Stimulated activated naive CD8-positive, alpha-beta T cell treated with anti-CD3 and anti-CD28 coated beads, Interleukin-15, amount 100 ng/mL, for 72 hours (primary cell): ENCODE data around the gene EIF4H.
"Not testable (repeated sequence)": the region's sequence is repeated elsewhere in the genome, so short reads cannot be mapped to it uniquely, and the experiment has no call there.

Experiments used
- ATAC-seq: fragments of 150-1000 bp; cut with Tn5 transposase; 2 replicates; pipeline ENCODE4 v1.10.0; 2021; ENCODE audit warnings: mild to moderate bottlenecking, moderate library complexity
- DNase-seq, 2 donors: peaks; one replicate each; pipeline ENCODE4 v3.0.0; 2021 to 2022
- H3K27ac Mint-ChIP-seq, 2 donors: one replicate each; pipeline ENCODE4 v1.8.0; 2022; ENCODE audit warnings: mild to moderate bottlenecking in 2 of 2, mixed read lengths in 2 of 2, moderate library complexity in 2 of 2
- H3K27me3 Mint-ChIP-seq: one replicate; pipeline ENCODE4 v1.8.0; 2022; ENCODE audit warnings: mixed read lengths
- H3K4me1 Mint-ChIP-seq: one replicate; pipeline ENCODE4 v1.8.0; 2022; ENCODE audit warnings: mild to moderate bottlenecking, mixed read lengths
- H3K4me3 Mint-ChIP-seq, 2 donors: one replicate each; pipeline ENCODE4 v1.8.0; 2022; ENCODE audit warnings: mild to moderate bottlenecking in 2 of 2, mixed read lengths in 2 of 2, moderate library complexity in 1 of 2
- H3K9me3 Mint-ChIP-seq, 2 donors: one replicate each; pipeline ENCODE4 v1.8.0; 2022; ENCODE audit warnings: mixed read lengths in 2 of 2

Gene EIF4H

DNA sequence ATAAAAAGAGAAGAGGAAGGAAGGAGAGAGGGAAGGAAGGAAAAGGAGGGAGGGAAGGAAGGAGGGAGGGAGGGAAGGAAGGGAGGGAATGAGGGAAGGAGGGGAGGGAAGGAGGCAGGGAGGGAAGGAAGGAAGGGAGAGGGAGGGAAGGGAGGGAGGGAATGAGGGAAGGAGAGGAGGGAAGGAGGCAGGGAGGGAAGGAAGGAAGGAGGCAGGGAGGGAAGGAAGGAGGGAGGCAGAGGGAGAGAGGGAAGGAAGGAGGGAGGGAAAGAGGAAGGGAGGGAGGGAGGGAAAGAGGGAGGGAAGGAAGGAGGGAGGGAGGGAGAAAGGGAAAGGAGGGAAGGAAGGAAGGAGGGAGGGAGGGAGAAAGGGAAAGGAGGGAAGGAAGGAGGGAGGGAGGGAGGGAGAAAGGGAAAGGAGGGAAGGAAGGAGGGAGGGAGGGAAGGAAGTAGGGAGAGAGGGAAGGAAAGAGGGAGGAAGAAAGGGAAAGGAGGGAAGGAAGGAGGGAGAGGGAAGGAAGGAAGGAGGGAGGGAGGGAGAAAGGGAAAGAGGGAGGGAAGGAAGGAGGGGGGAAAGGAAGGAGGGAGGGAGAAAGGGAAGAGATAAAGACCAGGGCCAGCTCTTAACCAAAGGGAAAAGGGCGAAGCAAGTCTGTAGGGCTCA, 29.9 kb downstream of the EIF4H start:
- no peak for DNase-seq
- Mint-ChIP-seq H3K4me1 (peaks cover 28% of the 10 kb centered on the region), H3K9me3 (no peaks in the 10 kb centered on the region), H3K27ac (peak overlapping the region in 1 of 2 donors; percentile 86), H3K4me3 (no peak overlapping the region), H3K27me3 (peaks cover 26% of the 10 kb centered on the region)
- no peak for ATAC-seq

DNA sequence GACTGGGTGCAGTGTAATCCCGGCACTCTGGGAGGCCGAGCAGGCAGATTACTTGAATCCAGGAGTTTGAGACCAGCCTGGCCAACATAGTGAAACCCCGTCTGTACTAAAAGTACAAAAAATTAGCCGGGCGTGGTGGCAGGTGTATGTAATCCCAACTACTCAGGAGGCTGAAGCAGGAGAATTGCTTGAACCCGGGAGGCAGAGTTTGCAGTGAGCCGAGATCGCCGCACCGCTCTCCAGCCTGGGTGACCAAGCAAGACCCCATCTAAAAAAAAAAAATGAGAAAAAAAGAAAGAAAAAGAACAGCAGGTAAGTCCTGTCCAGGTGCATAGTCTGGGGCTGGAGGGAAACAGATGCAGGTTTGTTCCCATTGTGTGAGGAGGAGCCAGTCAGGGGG, 31.9 kb downstream of the EIF4H start:
- H3K4me1 Mint-ChIP-seq, result peaks cover 40% of the 10 kb centered on the region
- H3K4me3 Mint-ChIP-seq, result not testable (repeated sequence)

DNA sequence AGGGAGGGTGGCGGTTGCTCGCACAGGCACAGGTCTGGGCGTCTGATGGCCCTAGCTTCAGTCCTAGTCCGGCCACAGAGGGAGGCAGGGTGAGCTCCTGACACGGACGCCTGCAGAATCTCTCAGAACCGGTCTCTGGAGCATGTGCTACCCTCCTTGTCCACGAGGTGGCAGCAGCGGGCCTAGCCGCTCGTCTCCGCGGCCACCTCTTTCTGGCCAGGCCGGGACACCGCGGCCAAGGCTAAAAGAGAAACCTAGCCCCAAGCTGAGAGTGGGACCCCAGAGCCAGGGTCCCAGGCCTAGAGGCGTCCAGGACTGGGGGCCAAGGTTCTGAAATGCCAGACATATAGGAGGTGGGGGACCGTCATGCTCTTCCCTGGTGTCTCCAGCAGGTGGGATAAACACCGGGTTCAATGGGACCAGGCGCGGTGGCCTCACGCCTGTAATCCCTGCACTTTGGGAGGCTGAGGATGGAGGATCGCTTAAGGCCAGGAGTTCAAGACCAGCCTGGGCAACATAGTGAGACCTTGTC, 32.5 kb downstream of the EIF4H start:
- Mint-ChIP-seq H3K9me3 (no peaks in the 10 kb centered on the region), H3K27ac (no peak overlapping the region), H3K4me3 (peak overlapping the region; percentile 19 to 44), H3K4me1 (peaks cover 40% of the 10 kb centered on the region), H3K27me3 (peaks cover 26% of the 10 kb centered on the region)
- peak; percentile 68 for ATAC-seq
- peak; percentile 77 to 82 for DNase-seq

More for the DNA sequence above, 31.9 kb downstream of the EIF4H start:
- peaks cover 26% of the 10 kb centered on the region for H3K27me3 Mint-ChIP-seq
- H3K27ac Mint-ChIP-seq, ATAC-seq, DNase-seq, H3K9me3 Mint-ChIP-seq: not testable (repeated sequence)

DNA sequence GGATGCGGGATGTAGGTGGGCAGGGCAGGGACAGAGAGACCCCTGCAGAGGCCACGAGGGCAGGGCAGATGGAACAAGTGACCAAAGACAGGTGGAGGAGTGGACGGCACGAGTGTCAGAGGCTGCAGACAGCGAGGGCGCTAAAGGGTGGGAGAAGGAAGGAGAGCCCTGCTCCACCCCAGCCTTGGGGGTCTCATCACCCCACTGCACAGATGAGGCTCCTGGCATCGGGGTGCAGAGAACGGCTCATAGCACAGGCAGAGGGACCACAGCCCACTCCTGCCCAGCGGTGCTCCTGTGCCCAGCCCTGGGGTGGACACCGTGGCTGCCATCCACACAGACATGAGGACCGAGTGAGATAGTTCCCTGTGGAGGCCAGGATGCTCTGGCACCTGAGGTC, 33.4 kb downstream of the EIF4H start:
- Mint-ChIP-seq H3K4me1 (peaks cover 38% of the 10 kb centered on the region), H3K9me3 (no peaks in the 10 kb centered on the region), H3K27ac (no peak overlapping the region), H3K4me3 (no peak overlapping the region), H3K27me3 (peaks cover 26% of the 10 kb centered on the region)
- DNase-seq, result no peak
- no peak for ATAC-seq

DNA sequence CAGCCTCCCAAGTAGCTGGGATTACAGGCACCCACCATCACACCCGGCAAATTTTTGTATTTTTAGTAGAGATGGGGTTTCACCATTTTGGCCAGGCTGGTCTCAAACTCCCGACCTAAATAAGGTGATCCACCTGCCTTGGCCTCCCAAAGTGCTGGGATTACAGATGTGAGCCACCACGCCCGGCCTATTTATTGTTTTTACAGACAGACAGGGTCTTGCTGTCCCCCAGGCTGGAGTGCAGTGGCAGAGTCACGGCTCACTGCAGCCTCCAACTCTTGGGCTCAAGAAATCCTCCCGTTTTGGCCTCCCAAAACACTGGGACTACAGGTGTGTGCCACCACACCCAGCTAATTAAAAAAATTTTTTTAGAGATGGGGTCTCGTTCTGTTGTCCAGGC, 34.1 kb downstream of the EIF4H start:
- not testable (repeated sequence) for H3K27ac Mint-ChIP-seq, H3K4me3 Mint-ChIP-seq, ATAC-seq, H3K9me3 Mint-ChIP-seq, DNase-seq
- Mint-ChIP-seq H3K4me1 (peaks cover 31% of the 10 kb centered on the region), H3K27me3 (peaks cover 26% of the 10 kb centered on the region)

DNA sequence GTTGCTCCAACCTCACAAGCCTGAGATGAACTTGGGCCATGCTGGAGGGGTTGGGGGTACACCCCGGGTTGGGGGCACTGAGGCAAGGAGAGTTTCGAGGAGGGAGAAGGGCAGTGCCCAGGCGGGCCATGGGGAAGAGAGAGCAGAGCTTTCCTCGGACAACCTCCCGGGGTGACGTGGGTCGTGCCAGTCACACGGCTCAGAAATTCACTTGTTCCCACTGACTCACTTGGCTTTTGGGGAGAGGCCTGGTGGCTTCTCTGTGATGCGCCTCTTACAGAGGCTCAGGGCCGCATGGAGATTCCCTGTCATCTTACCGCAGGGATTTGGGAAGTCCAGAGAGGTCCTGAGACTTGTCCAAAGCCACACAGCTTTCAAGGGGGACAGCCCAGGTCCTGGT, 38.5 kb downstream of the EIF4H start:
- no peak overlapping the region for H3K27ac Mint-ChIP-seq
- peaks cover 9% of the 10 kb centered on the region for H3K27me3 Mint-ChIP-seq
- DNase-seq (no peak), ATAC-seq (no peak)
- peaks cover 34% of the 10 kb centered on the region for H3K4me1 Mint-ChIP-seq
- no peak overlapping the region for H3K4me3 Mint-ChIP-seq
- H3K9me3 Mint-ChIP-seq, result no peaks in the 10 kb centered on the region

DNA sequence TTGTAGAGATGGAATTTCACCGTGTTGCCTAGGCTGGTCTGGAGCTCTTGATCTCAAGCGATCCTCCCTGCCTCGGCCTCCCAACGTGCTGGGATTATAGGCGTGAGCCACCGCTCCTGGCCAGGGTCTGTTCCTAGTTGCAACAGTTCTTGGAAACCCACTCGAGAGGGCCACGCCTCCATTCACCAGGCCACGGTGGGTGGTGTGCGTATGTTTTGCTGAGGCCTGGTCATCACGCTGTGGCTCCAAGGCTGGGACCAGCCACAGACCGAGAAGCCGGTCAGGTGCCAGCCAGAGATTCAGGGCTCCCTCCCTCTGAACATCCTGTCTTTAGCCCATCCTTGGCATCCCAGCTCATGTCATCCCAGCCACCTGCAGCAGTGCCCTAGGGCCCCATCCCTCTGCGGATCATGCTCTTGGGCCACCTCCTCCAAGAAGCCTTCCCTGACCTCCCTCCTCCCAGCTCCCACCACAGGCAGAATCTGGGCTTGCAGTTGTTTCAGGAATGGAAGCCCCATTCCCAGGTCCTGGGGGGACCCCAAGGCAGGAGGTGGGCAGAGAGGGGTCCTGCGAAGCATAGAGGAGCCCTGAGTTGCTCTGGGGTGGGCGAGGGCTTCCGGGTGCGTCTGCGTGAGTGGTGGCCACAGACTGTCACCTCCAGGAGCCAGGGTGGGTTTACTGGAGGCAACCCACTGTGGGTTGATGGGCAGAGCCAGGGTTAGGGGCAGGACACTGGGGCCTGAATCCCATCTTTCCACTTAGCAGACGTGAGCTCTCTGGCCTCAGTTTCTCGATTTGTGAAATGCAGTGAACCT, 40.9 kb downstream of the EIF4H start:
- Mint-ChIP-seq H3K4me1 (peaks cover 36% of the 10 kb centered on the region), H3K9me3 (no peaks in the 10 kb centered on the region), H3K4me3 (no peak overlapping the region), H3K27me3 (no peaks in the 10 kb centered on the region), H3K27ac (no peak overlapping the region)
- DNase-seq, result no peak
- ATAC-seq, result no peak

DNA sequence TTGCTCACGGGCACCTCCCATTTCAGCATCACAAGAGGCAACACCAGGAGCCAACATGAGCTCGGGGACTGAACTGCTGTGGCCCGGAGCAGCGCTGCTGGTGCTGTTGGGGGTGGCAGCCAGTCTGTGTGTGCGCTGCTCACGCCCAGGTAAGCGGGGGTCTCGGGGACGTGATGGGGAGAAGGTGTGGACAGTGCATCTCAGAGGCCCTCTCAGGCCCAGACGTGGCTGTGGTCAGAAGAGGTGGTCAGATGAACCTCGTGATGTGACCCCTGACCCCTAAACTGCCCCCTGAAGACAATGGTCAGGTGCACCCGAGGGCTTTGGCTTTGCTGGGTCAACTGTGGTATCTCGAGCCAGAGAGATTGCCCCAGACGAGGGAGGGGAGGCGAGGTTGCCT, 41.8 kb downstream of the EIF4H start:
- Mint-ChIP-seq H3K4me1 (peaks cover 35% of the 10 kb centered on the region), H3K27ac (no peak overlapping the region), H3K4me3 (no peak overlapping the region)

DNA sequence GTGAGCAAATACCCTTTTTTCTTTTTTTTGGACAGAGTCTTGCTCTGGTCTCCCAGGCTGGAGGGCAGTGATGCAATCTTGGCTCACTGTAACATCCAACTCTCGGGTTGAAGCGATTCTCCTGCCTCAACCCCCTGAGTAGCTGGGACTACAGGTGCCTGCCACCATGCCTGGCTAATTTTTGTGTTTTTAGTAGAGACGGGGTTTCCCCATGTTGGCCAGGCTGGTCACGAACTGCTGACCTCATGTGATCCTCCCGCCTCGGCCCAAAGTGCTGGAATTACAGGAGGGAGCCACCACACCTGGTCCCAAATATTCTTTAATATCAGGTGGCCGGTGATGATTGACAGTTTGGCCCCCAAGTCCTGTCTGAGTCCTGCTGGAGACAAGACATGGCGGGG, 42.2 kb downstream of the EIF4H start:
- ATAC-seq (no peak), DNase-seq (no peak)
- H3K4me3 Mint-ChIP-seq, result no peak overlapping the region
- no peaks in the 10 kb centered on the region for H3K9me3 Mint-ChIP-seq
- no peaks in the 10 kb centered on the region for H3K27me3 Mint-ChIP-seq
- no peak overlapping the region for H3K27ac Mint-ChIP-seq
- peaks cover 35% of the 10 kb centered on the region for H3K4me1 Mint-ChIP-seq

More for the DNA sequence above, 41.8 kb downstream of the EIF4H start:
- no peaks in the 10 kb centered on the region for H3K27me3 Mint-ChIP-seq
- ATAC-seq (no peak), DNase-seq (no peak)
- H3K9me3 Mint-ChIP-seq, result no peaks in the 10 kb centered on the region

DNA sequence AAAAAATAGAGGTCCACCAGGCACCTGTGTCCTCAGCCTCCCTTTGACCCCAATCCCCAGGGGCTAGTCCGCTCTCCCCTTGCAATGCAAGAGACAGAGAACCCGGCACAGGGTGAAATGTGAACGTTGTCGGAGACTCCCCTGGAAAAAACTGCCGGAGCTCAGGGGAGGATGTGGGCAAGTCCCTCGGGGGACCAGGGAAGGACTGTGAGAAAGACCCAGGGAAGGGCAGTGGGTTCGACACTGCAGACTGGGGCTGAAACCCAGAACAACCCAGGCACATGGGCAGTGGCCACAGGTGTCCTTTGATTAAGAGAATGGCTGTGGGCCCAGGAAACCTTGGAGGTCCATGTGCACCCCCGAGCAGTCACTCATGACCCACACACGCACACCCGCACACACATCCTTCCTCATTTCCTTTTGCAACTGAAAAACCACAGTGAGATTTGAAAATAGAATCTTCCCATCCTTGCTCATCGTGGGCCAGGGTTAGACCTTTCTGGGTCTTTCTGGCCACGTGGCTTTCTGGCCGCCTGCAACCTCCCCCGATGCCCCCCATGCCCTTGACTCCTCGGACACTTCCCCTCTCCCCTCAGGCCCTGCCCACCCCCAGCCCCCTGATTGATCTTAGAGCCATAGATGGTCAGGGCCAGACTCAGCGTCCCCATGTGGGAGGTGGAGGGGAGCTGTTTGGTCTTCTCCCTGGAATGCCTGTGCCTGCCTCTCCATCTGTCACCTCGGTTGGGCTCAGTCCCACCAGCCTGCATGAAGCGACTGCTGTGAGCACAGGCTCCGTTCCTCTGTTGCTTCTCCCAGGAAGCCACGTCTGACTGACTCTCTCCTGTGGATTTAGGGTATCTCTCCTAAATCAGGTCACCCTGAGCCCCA, 43.5 kb downstream of the EIF4H start:
- DNase-seq (peak in 1 of 2 donors; percentile 31), ATAC-seq (peak; percentile 66)
- Mint-ChIP-seq H3K4me1 (peaks cover 35% of the 10 kb centered on the region), H3K27ac (peak overlapping the region; percentile 58 to 74), H3K27me3 (no peaks in the 10 kb centered on the region), H3K4me3 (peak overlapping the region; percentile 46 to 64), H3K9me3 (no peaks in the 10 kb centered on the region)

DNA sequence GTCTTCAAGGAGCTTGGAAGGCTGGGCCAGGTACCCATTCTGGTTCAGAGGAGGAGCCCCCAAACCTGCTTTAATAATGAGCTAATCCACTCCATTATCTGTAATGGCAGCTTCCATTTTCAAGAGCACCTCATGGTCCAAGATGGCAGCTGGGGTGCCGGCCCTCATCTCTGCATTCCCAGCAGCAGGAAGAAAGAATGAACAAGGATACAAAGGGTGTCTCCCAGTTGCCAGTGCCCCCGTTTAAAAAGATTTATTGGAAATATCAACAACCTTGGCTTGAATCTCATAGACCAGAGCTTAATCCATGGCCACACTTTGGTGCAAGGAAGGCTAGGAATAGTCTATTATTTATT, 44.2 kb downstream of the EIF4H start:
- Mint-ChIP-seq H3K4me1 (peaks cover 35% of the 10 kb centered on the region), H3K27ac (peak overlapping the region; percentile 33 to 74), H3K4me3 (peak overlapping the region; percentile 46 to 64), H3K9me3 (no peaks in the 10 kb centered on the region), H3K27me3 (no peaks in the 10 kb centered on the region)
- no peak for ATAC-seq
- no peak for DNase-seq

DNA sequence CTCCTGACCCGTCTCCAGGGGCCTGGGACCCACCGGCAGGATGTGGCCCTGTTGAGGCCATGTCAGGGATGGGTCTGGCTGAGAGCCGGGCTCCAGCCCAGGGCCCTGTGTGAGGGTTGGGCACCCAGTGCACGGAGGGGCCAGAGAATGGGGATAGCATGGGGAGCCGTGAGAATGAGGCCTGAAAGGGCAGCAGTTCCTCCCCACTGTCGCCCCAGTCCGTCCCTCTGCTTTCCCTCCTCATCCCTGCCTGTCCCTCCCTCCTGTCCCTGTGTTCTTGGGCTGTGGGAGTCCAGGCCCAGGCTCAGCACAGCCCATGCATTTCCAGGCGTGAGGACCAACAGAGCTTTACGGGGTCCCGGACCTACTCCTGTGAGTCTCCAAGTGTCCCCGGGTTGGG, 45.3 kb downstream of the EIF4H start:
- DNase-seq, result no peak
- H3K4me3 Mint-ChIP-seq, result no peak overlapping the region
- ATAC-seq, result no peak
- H3K9me3 Mint-ChIP-seq, result no peaks in the 10 kb centered on the region
- H3K27me3 Mint-ChIP-seq, result no peaks in the 10 kb centered on the region
- H3K4me1 Mint-ChIP-seq, result peaks cover 35% of the 10 kb centered on the region
- no peak overlapping the region for H3K27ac Mint-ChIP-seq

DNA sequence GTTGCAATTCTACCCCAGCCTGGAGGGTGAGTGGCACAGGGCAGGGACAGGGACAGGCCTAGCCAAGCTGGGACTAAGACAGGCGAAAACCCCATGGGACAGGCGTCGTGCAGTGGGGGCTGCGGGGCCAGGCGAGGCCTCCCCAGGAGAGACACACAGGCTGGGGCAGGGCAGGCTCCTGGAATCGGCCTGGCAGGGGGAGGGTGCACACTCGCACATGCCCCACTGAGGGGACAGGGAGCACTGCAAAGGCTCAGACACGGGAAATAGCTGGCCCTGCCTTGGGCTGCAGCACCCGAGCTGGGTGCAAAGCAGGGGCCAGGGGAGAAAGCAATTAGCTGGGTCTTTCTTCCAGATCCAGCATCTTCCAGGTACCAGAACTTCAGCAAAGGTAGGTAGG, 46.1 kb downstream of the EIF4H start:
- Mint-ChIP-seq H3K4me3 (no peak overlapping the region), H3K4me1 (peaks cover 35% of the 10 kb centered on the region), H3K27me3 (no peaks in the 10 kb centered on the region), H3K27ac (peak overlapping the region in 1 of 2 donors; percentile 71), H3K9me3 (no peaks in the 10 kb centered on the region)
- ATAC-seq (peak; percentile 3), DNase-seq (no peak)

DNA sequence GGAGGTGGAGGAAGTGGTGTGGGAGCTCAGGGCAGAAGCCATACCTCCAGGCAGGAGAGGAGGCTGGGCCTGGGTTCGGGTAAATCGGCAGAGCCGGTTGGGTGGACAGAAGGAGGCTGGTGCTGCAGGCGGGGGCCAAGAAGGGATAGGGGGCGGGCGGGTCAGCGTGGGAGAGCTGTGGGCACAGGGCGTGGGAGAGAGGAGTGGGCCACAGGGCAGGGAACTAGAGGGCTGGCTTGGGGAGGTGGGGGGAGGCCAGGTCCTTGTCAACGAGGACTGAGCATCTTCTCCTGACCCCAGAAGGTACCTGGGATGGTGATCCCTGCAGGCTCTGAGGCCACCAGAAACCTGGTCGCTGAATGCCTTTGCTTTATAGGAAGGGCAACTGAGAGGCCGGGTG, 47.6 kb downstream of the EIF4H start:
- Mint-ChIP-seq H3K4me1 (peaks cover 24% of the 10 kb centered on the region), H3K27ac (peak overlapping the region in 1 of 2 donors; percentile 50), H3K4me3 (no peak overlapping the region), H3K27me3 (no peaks in the 10 kb centered on the region), H3K9me3 (no peaks in the 10 kb centered on the region)
- ATAC-seq (no peak), DNase-seq (no peak)

DNA sequence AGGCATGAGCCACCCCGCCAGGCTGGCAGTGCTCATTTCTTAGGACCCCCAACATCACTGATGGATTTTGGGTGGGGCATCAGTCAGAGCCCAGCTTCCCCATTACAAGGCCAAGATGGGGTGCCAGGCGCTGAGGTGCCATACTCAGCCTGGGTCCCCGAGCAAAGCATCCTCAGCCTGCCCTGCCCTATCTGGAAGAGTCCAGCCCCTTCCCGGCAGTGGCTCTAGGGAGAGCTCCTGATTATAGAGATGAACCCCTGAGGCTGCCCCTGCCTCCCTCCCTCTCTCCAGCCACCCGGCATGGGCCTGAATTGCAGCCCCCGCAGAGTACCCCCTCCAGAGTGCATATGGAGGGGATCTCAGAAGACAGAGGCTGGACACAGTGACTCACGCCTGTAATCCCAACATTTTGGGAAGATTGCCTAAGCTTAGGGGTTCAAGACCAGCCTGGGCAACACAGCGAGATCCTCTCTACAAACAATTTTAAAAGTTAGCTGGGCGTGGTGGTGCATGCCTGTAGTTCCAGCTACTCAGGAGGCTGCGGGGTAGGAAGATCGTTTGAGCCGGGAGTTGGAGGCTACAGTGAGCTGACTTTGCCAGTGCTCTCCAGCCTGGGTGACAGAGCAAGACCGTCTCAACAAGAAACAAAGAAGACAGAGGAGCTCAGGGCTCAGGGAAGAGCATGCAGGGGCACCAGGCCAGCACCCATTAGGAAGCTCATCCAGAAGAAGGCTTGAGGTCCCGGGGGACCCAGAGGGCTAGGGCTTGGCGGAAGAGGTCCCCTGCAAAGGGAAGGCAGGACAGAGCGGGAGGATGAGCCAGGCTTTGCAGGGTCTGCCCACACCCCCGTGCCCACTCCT, 48.9 kb downstream of the EIF4H start:
- DNase-seq (no peak), ATAC-seq (no peak)
- peak overlapping the region in 1 of 2 donors; percentile 60 for H3K27ac Mint-ChIP-seq
- H3K9me3 Mint-ChIP-seq, result no peaks in the 10 kb centered on the region
- no peaks in the 10 kb centered on the region for H3K27me3 Mint-ChIP-seq
- H3K4me3 Mint-ChIP-seq, result no peak overlapping the region
- peaks cover 10% of the 10 kb centered on the region for H3K4me1 Mint-ChIP-seq
